ENCODE measurements around the gene TLK2.

TLK2 gene

GRCh38 chr17:62662855-62663254, 184.2 kb downstream of the TLK2 start:
- no peak overlapping the region for H2AFZ ChIP-seq (ENCODE audit: low read depth, low read length)
- no peaks in the 10 kb centered on the region for H3K27me3 ChIP-seq (ENCODE audit: insufficient read depth, low read length, poor library complexity)
- no peaks in the 10 kb centered on the region for H3K4me1 ChIP-seq (ENCODE audit: insufficient read depth, low read length)
- H4K20me1 ChIP-seq (ENCODE audit: insufficient read depth, low read length) = no peaks in the 10 kb centered on the region
- H3K79me2 ChIP-seq (ENCODE audit: insufficient read depth, low read length) = no peaks in the 10 kb centered on the region
- H3K4me3 ChIP-seq (ENCODE audit: low read depth in 1 of 2, low read length in 2 of 2) = no peak overlapping the region
- 0 out of 2 replicates have a peak, but pooled peaks cover 4% of the 10 kb centered on the region for H3K36me3 ChIP-seq (ENCODE audit: insufficient read depth, low read length)
- no peak overlapping the region for H3K27ac ChIP-seq (ENCODE audit: low read length)
- DNase-seq (no peak), ATAC-seq (ENCODE audit: insufficient read depth, low read depth) (no peak)
- H3K9me3 ChIP-seq (ENCODE audit: insufficient read depth, low read length, severe bottlenecking) = peaks cover 10% of the 10 kb centered on the region
- TF ChIP-seq EZH2 (IDR thresholded peaks at IDR 0.05; ENCODE audit: borderline replicate concordance, low read depth, low read length, severe bottlenecking) = no peak
- H3K4me2 ChIP-seq (ENCODE audit: insufficient read depth, low read length) = no peak overlapping the region
- H3K9ac ChIP-seq (ENCODE audit: low read depth, low read length) = no peak overlapping the region
